GM13976 (cell line): ENCODE results near the gene ZMYND15.

Experiments
- DNase-seq: peaks from one replicate; pipeline ENCODE4 v3.0.0; 2012; ENCODE audit warnings: low spot score
- CTCF ChIP-seq: IDR thresholded peaks from 2 replicates; pipeline ENCODE4 v1.5.1; 2012; ENCODE audit warnings: borderline replicate concordance, mild to moderate bottlenecking; ENCODE audit not compliant: insufficient read depth; ENCODE audit errors: extremely low read depth, missing control alignments, control extremely low read depth
- in situ Hi-C: fragments of 300-500 bp; cut with MboI; formaldehyde crosslinking; loops from one replicate; pipeline ENCODE4 v1.12.0; 2022; ENCODE audit warnings: low sequenced_read_pairs, mixed read lengths, inconsistent platforms; ENCODE audit not compliant: unreplicated experiment

Gene ZMYND15

GRCh38 chr17:4750606-4751005 is 11.0 kb downstream of the ZMYND15 start:
- in situ Hi-C loops = no loop called here
- TF ChIP-seq CTCF = no peak
- DNase-seq = no peak

- in situ Hi-C loops = no loop called here
- no peak for TF ChIP-seq CTCF
- DNase-seq = no peak
These were observed 12.3 kb downstream of the ZMYND15 start for GRCh38 chr17:4751932-4752331.

- in situ Hi-C loops = no loop called here
- no peak for TF ChIP-seq CTCF
- DNase-seq = no peak
These were observed 13.8 kb downstream of the ZMYND15 start for GRCh38 chr17:4753392-4753791.

GRCh38 chr17:4759776-4760236 is 20.2 kb downstream of the ZMYND15 start:
- no peak for TF ChIP-seq CTCF
- in situ Hi-C loops = no loop called here
- DNase-seq = no peak

- in situ Hi-C loops = no loop called here
- no peak for DNase-seq
- TF ChIP-seq CTCF = no peak
These were observed 25.0 kb downstream of the ZMYND15 start for GRCh38 chr17:4764595-4764994.

- in situ Hi-C loops = no loop called here
- DNase-seq = no peak
- TF ChIP-seq CTCF = no peak
These were observed 26.6 kb downstream of the ZMYND15 start for GRCh38 chr17:4766201-4766600.

- in situ Hi-C loops = no loop called here
- TF ChIP-seq CTCF = no peak
- DNase-seq = no peak
These were observed 27.1 kb downstream of the ZMYND15 start for GRCh38 chr17:4766723-4767122.
